ENCODE data around the gene JARID2. TPM values are rescaled to one million over a fixed set of nuclear protein-coding genes. Genes with fewer than 3 reads are reported as not detected.

Gene JARID2
- total and polyA plus RNA-seq, 2 of the 4 experiments (the other 2 are of a cell fraction), result 9.6 to 12.9 TPM

DNA sequence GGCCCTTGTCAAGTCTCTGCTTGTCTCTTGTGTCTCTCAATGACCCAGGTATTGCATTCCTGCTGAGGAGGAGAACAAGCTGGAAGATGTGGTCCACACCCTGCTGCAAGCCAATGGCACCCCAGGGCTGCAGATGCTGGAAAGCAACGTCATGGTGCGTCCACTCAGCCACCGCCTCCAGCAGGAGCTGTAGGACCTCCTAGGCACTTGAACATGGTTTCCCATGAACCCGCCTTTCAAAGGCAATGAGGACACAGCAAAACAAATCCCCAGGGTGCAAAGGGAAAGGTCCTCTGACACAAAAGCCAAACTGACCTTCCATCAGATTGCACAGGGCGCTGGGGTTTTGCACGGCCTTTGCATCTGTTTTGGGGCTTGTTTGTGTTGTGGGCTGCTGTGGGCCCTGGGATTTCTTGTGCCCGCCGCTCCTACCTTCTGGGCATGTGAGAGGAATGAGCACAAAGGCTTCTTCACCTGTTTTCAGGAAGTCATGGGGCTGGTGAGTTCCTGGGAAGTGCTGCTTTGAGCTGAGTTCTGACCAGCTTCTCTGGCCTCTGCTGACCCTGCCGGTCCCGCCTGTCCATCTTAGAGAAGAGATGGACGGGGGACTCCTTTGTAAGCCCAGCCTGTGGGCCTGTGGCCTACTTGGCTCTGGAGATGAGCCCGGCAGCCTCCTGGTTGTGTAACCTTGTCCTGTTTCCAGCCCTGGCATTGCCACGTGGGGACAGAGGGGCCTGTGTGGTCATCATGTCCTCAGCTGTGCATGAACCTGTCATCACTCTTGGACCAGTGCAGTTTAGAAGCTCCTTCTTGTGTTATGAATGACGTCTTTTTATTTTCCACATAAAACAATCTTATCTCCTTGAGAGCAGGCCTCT is 265.6 kb downstream of the JARID2 start (continued):
- TF ChIP-seq MAFK (IDR thresholded peaks at IDR 0.05; ENCODE audit: low read depth, low read length), result no peak

DNA sequence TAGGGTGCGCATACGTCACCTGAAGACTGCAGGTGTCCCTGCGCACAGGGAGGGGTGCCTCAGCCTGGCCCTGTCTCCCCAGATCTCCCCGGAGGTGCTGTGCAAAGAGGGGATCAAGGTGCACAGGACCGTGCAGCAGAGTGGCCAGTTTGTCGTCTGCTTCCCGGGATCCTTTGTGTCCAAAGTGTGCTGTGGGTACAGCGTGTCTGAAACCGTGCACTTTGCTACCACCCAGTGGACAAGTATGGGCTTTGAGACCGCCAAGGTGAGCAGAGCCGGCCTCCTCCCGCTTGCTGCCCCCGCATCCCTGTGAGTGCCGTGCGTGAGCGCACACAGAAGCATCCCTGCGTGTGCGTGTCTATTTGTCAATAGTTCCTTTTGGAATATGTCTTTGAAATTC is 266.3 kb downstream of the JARID2 start:
- no peak overlapping the region for H3K27ac ChIP-seq (ENCODE audit: insufficient read depth, low read length)
- H2AK5ac ChIP-seq (ENCODE audit: low read depth, low read length), result no peak overlapping the region
- dilution Hi-C loops (cut with HindIII; ENCODE audit: low sequenced_read_pairs, unreplicated experiment), result no loop called here
- DNase-seq, result no peak
- ChIA-PET CTCF (no interaction called here), POLR2A (ENCODE audit: unreplicated experiment) (no interaction called here)
- H3K4me3 ChIP-seq (ENCODE audit: insufficient read depth, low read depth, low read length), result no peak overlapping the region
- no peaks in the 10 kb centered on the region for H3K27me3 ChIP-seq (ENCODE audit: control insufficient read depth, insufficient read depth, low read length)
- H2BK15ac ChIP-seq (ENCODE audit: low read depth, low read length), result no peak overlapping the region
- peaks cover 12% of the 10 kb centered on the region for H3K4me1 ChIP-seq (ENCODE audit: control insufficient read depth, insufficient read depth, low read length)
- no TSS peak for BruUV-seq (replicated peaks)
- WGBS, 2 experiments (ENCODE audit: extremely low coverage in 2 of 2, insufficient read length in 1 of 2), result no CpG with 5 or more reads among the region's 18 CpGs
- peaks cover 71% of the 10 kb centered on the region for H3K36me3 ChIP-seq (ENCODE audit: control insufficient read depth, insufficient read depth, low read length)
- peaks cover 27% of the 10 kb centered on the region for H3K9me1 ChIP-seq (ENCODE audit: insufficient read depth, low read length)
- no peak for ATAC-seq (ENCODE audit: low read depth)
- no peak overlapping the region for H2BK120ac ChIP-seq (ENCODE audit: low read depth, low read length)
- H3K23ac ChIP-seq (ENCODE audit: low read depth, low read length), result no peak overlapping the region
- no peak overlapping the region for H4K5ac ChIP-seq (ENCODE audit: low read depth, low read length)
- TF ChIP-seq RFX5 (IDR thresholded peaks at IDR 0.05; ENCODE audit: low read depth, low read length) (no peak), ELK1 (IDR thresholded peaks at IDR 0.05; ENCODE audit: borderline replicate concordance, low read depth, low read length) (no peak), USF2 (IDR thresholded peaks at IDR 0.05; ENCODE audit: low read depth, low read length) (no peak), CEBPB (IDR thresholded peaks at IDR 0.05; ENCODE audit: low read depth, low read length) (no peak), RAD21 (IDR thresholded peaks at IDR 0.05; ENCODE audit: low read length) (no peak), BHLHE40 (IDR thresholded peaks at IDR 0.05; ENCODE audit: low read depth, low read length) (no peak), MAFK (IDR thresholded peaks at IDR 0.05; ENCODE audit: low read depth, low read length) (no peak), NFE2L2 (IDR thresholded peaks at IDR 0.05; ENCODE audit: low read depth, low read length) (no peak), FOS (IDR thresholded peaks at IDR 0.05; ENCODE audit: low read depth, low read length) (no peak), POLR2A (IDR thresholded peaks at IDR 0.05; ENCODE audit: low read depth, low read length) (no peak), SMC3 (IDR thresholded peaks at IDR 0.05; ENCODE audit: low read depth, low read length) (no peak), MAZ (IDR thresholded peaks at IDR 0.05; ENCODE audit: borderline replicate concordance, low read depth, low read length) (no peak)
- TF ChIP-seq, protein P1, sequence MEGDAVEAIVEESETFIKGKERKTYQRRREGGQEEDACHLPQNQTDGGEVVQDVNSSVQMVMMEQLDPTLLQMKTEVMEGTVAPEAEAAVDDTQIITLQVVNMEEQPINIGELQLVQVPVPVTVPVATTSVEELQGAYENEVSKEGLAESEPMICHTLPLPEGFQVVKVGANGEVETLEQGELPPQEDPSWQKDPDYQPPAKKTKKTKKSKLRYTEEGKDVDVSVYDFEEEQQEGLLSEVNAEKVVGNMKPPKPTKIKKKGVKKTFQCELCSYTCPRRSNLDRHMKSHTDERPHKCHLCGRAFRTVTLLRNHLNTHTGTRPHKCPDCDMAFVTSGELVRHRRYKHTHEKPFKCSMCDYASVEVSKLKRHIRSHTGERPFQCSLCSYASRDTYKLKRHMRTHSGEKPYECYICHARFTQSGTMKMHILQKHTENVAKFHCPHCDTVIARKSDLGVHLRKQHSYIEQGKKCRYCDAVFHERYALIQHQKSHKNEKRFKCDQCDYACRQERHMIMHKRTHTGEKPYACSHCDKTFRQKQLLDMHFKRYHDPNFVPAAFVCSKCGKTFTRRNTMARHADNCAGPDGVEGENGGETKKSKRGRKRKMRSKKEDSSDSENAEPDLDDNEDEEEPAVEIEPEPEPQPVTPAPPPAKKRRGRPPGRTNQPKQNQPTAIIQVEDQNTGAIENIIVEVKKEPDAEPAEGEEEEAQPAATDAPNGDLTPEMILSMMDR (conservative IDR thresholded peaks at IDR 0.05; ENCODE audit: low read depth, low read length), result no peak
- no peak overlapping the region for H2AK9ac ChIP-seq (replicated peaks; ENCODE audit: low read depth, low read length, poor library complexity)
- H3K4ac ChIP-seq (ENCODE audit: low read depth, low read length), result no peak overlapping the region
- no peak overlapping the region for H3K18ac ChIP-seq (ENCODE audit: low read depth, low read length)
- no peaks in the 10 kb centered on the region for H3K9me3 ChIP-seq (ENCODE audit: control insufficient read depth, insufficient read depth, low read length)
- H3K79me1 ChIP-seq (ENCODE audit: low read depth in 1 of 2, low read length in 2 of 2), result peaks cover 16 to 70% of the 10 kb centered on the region in 2 experiments
- H2BK5ac ChIP-seq (ENCODE audit: low read depth, low read length, poor library complexity, severe bottlenecking), result no peak overlapping the region
- H4K8ac ChIP-seq (ENCODE audit: low read depth in 2 of 2, low read length in 2 of 2), result no peak overlapping the region
- no peak overlapping the region for H3K9ac ChIP-seq (ENCODE audit: low read depth, low read length)
- no peak overlapping the region for H4K91ac ChIP-seq (ENCODE audit: insufficient read depth, low read depth, low read length)
- no peak overlapping the region for H2BK20ac ChIP-seq (ENCODE audit: low read depth, low read length)
- H3K4me2 ChIP-seq (ENCODE audit: low read depth, low read length), result no peak overlapping the region
- in situ Hi-C loops (cut with MboI; ENCODE audit: low sequenced_read_pairs), result no loop called here
- peaks cover 40% of the 10 kb centered on the region for H4K20me1 ChIP-seq (ENCODE audit: insufficient read depth, low read length)
- H2AFZ ChIP-seq (replicated peaks; ENCODE audit: low read length, poor library complexity), result no peak overlapping the region
- intact Hi-C loops (cut with micrococcal nuclease), result no loop called here
- H3K56ac ChIP-seq (ENCODE audit: extremely low read depth, insufficient read depth, low read length), result no peak overlapping the region
- no peak overlapping the region for H3K14ac ChIP-seq (replicated peaks; ENCODE audit: low read depth, low read length)
